ENCODE data around the gene PTGFRN.
A peak's percentile ranks its signal among the peaks of the same experiment; 100 is the strongest.
"Not testable (repeated sequence)": the region's sequence is repeated elsewhere in the genome, so short reads cannot be mapped to it uniquely, and the experiment has no call there.

Gene PTGFRN

DNA sequence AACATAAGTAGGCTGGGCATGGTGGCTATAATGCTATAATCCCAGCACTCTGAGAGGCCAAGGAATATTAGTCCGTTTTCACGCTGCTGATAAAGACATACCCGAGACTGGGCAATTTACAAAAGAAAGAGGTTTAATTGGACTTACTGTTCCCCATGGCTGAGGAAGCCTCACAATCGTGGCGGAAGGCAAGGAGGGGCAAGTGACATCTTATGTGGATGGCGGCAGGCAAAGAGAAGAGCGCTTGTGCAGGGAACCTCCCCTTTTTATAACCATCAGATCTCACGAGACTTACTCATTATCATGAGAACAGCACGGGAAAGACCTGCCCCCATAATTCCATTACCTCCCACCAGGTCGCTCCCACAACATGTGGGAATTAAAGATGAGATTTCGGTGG is 28.5 kb downstream of the PTGFRN start:
- no peak for DNase-seq (ENCODE audit: low read depth, low spot score)
- no peak overlapping the region for H3K4me3 ChIP-seq (ENCODE audit: low read length)

GRCh38 chr1:116939780-116940543 is 30.2 kb downstream of the PTGFRN start:
- not testable (repeated sequence) for H3K4me3 ChIP-seq (ENCODE audit: low read length); DNase-seq (ENCODE audit: low read depth, low spot score)

DNA sequence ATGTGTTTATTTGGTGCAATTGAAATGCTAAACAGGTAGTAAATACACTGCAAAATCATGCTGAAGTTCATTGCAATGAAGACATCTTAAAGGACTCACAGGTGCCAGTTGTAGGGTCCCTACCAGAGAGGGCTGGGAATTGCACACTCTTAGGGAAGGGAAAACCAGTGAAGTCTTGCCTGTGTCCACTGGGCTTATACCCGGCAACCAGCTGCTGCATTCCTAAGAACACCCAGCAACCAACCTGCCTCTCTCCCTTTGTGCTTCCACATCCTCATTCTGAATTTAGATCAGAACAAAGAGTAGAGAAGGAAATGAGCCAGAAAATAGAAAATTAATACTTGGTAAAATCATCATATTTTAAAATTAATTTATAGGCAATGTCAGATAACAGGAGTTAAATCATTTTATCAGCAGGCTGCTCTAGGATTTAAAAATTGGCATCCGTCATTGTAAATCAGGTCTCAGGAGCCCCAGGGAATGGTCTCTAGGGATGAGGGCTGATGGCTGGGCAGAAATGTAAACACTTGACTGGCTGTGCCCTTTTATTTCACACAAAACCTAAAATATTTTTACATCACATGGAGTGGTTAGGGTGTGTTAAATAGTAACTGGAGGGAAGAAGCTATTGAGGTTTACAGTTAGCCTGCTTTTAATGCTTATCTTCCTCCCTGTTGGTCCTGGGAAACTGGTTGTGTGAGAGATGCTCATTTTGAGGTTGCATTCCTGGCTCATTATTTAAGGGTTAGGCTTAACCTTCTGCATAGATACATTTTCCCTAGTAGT is 31.3 kb downstream of the PTGFRN start:
- no peak for DNase-seq (ENCODE audit: low read depth, low spot score)
- no peak overlapping the region for H3K4me3 ChIP-seq (ENCODE audit: low read length)

DNA sequence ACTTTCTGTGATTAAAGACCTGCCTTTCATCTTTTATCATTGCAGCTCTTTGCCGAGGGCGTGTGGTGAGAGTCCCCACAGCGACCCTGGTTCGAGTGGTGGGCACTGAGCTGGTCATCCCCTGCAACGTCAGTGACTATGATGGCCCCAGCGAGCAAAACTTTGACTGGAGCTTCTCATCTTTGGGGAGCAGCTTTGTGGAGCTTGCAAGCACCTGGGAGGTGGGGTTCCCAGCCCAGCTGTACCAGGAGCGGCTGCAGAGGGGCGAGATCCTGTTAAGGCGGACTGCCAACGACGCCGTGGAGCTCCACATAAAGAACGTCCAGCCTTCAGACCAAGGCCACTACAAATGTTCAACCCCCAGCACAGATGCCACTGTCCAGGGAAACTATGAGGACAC is 32.0 kb downstream of the PTGFRN start:
- H3K4me3 ChIP-seq (ENCODE audit: low read length): no peak overlapping the region
- no peak for DNase-seq (ENCODE audit: low read depth, low spot score)

GRCh38 chr1:116942344-116942743 is 32.6 kb downstream of the PTGFRN start:
- H3K4me3 ChIP-seq (ENCODE audit: low read length): no peak overlapping the region
- DNase-seq (ENCODE audit: low read depth, low spot score): peak; percentile 82

- no peak overlapping the region for H3K4me3 ChIP-seq (ENCODE audit: low read length)
- DNase-seq (ENCODE audit: low read depth, low spot score): no peak
Measured at GRCh38 chr1:116943438-116943837, 33.7 kb downstream of the PTGFRN start.

DNA sequence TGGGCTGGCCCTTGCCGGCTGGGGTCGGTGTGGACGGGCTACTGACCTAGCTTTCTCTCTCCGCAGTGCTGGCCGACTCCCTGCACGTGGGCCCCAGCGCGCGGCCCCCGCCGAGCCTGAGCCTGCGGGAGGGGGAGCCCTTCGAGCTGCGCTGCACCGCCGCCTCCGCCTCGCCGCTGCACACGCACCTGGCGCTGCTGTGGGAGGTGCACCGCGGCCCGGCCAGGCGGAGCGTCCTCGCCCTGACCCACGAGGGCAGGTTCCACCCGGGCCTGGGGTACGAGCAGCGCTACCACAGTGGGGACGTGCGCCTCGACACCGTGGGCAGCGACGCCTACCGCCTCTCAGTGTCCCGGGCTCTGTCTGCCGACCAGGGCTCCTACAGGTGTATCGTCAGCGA is 34.9 kb downstream of the PTGFRN start:
- no peak overlapping the region for H3K4me3 ChIP-seq (ENCODE audit: low read length)
- no peak for DNase-seq (ENCODE audit: low read depth, low spot score)

DNA sequence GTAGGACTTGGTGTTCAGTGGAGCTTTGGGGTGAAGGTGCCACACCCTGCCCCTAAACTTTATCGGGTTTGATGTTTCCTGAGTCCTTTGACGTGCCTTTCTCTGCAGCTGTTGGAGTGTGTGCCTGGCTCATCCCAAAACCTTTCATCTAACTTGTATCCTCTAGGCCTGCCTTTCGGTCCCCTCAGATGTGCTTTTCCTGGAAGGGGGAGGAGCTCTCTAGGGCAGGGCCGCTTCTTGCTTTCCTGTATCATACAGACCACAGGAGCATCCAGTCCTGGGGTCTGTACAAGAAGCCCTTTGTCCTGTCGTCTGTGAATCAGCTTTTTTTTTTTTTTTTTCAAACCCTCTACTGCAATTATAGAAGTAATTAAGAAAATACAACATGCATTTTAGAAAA is 35.7 kb downstream of the PTGFRN start:
- no peak overlapping the region for H3K4me3 ChIP-seq (ENCODE audit: low read length)
- DNase-seq (ENCODE audit: low read depth, low spot score): no peak

GRCh38 chr1:116945996-116946395 is 36.3 kb downstream of the PTGFRN start:
- no peak for DNase-seq (ENCODE audit: low read depth, low spot score)

DNA sequence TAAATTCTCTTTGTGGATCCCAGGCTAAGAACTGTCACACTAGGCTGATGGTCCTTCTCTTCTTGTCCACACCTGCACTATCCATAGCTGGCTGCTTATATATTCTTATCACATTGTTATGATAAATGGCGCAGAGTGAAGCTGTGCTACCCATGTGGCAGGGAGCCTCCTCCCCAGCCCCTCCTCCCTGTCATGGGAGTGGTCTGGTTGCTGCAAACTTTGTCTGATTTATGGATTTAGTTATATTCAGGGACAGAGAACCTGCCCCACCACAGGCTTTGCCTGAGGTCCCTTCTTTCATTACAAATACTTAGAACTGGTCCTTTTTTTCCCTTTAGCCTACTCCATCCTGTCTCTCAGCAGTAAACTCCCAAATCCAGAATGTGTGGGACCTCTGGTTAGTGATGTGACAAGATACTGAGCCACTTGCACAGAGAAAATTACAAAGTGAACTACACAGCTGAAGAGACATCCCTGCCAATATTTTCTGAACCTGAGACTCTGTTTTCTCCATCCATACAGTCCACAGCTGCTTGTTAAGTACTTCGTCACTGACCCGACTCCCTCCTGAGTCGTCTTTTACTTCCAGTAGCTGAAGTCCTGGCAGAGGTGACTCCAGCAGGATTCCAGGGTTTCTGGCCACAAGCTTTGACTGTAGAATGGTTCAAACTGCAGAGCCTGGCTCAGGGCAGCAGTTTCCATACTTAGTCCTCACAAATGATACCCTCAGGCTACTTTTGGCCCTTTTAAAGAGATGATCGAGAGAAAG is 37.6 kb downstream of the PTGFRN start:
- DNase-seq (ENCODE audit: low read depth, low spot score): no peak
- no peak overlapping the region for H3K4me3 ChIP-seq (ENCODE audit: low read length)

More at GRCh38 chr1:116945996-116946395, 36.3 kb downstream of the PTGFRN start:
- H3K4me3 ChIP-seq (ENCODE audit: low read length): no peak overlapping the region

DNA sequence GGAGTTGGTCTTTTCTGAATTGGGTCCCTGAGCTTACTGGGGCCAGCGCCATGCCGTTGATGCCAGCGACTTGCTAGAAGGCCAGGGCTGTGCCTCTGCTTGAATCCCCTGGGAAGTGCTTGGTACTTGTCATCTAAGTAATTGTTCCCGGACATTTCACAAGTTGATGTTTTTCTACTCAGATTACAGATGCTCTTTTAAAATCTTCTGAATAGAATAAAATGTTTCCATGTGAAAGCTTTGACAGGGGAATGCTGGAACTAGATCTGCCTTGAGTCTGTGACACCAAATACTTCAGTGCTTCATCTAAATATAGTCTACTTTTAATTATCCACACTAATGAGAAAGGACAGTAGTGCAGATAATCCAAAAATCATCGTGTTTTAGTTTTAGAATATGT is 38.3 kb downstream of the PTGFRN start:
- no peak overlapping the region for H3K4me3 ChIP-seq (ENCODE audit: low read length)
- no peak for DNase-seq (ENCODE audit: low read depth, low spot score)

DNA sequence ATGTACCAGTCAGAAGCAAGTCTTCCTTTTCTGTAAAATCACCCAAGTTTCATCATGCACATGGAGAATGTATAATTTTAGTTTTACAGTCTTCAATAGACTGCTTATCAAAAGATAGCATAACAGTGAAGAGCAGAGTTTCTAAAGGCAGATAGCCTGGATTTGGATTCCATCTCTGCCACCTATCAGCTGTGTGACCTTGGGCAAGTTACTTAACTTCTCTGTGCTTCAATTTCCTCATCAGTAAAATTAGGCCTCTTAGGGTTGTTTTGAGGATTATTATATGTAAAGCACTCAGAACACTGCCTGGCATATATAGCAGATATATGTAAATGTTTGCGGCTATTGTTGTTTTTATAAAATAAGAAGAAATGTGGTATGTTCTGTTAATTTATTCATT is 38.9 kb downstream of the PTGFRN start:
- H3K4me3 ChIP-seq (ENCODE audit: low read length): no peak overlapping the region

GRCh38 chr1:116949213-116949985 is 39.7 kb downstream of the PTGFRN start:
- no peak for DNase-seq (ENCODE audit: low read depth, low spot score)
- H3K4me3 ChIP-seq (ENCODE audit: low read length): no peak overlapping the region

More for the DNA sequence above, 38.9 kb downstream of the PTGFRN start:
- no peak for DNase-seq (ENCODE audit: low read depth, low spot score)

- no peak for DNase-seq (ENCODE audit: low read depth, low spot score)
- H3K4me3 ChIP-seq (ENCODE audit: low read length): no peak overlapping the region
Measured at GRCh38 chr1:116950517-116951199, 40.9 kb downstream of the PTGFRN start.

DNA sequence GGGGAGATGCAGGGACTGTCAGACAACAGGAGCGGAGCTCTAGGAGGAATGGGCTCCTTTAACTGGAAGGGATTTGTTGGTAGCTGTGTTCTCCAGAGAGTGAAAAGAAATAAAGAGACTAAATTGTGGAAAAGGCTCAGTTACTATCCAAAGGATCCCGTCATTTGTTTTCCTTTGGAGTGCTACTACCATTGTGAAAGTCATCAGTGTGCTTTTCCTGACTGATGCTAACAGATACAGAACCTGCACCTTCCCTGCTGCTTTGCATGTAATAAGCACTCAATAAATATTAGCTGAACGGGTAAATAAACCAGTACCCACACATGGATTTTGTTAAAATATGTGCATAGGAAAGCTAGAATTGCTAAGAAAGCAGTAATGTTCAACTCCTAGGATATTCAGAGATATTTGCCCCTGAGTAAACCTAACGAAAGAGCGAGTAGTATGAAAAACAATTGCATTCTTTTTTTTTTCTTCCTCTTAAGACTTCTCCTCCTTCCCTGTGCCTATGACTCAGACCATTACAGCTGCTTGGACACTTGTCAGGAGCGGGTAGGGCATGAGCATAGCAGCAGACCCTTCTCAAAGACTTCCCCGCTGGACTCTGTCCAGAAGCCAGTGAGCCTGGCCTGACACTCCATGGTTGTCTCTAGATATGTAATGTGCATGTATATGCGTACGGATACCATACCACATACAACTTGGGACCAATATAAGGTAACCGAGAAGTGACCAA is 41.7 kb downstream of the PTGFRN start:
- DNase-seq (ENCODE audit: low read depth, low spot score): no peak
- H3K4me3 ChIP-seq (ENCODE audit: low read length): no peak overlapping the region

GRCh38 chr1:116952738-116953275 is 43.1 kb downstream of the PTGFRN start:
- DNase-seq (ENCODE audit: low read depth, low spot score): no peak
- H3K4me3 ChIP-seq (ENCODE audit: low read length): no peak overlapping the region

- no peak for DNase-seq (ENCODE audit: low read depth, low spot score)
- no peak overlapping the region for H3K4me3 ChIP-seq (ENCODE audit: low read length)
Measured at GRCh38 chr1:116954440-116954839, 44.7 kb downstream of the PTGFRN start.

- DNase-seq (ENCODE audit: low read depth, low spot score): no peak
- no peak overlapping the region for H3K4me3 ChIP-seq (ENCODE audit: low read length)
Measured at GRCh38 chr1:116956378-116956777, 46.7 kb downstream of the PTGFRN start.
